ENCODE measurements around the gene PARD3B.

Gene PARD3B

GRCh38 chr2:204771721-204772120 lies 226.4 kb downstream of the PARD3B start:
- H3K9ac ChIP-seq (ENCODE audit: low read length): no peak overlapping the region
- H4K20me1 ChIP-seq (ENCODE audit: low read depth, low read length): no peaks in the 10 kb centered on the region
- no peaks in the 10 kb centered on the region for H3K9me3 ChIP-seq (ENCODE audit: insufficient read depth, low read length)
- H3K9me2 ChIP-seq (replicated peaks; ENCODE audit: insufficient read depth, low read length): no peaks in the 10 kb centered on the region
- no peak overlapping the region for H2AFZ ChIP-seq (ENCODE audit: low read depth, low read length, severe bottlenecking)
- H3K79me2 ChIP-seq (ENCODE audit: insufficient read depth, low read length): no peaks in the 10 kb centered on the region
- no peak overlapping the region for H3K4me3 ChIP-seq (ENCODE audit: insufficient read depth, low read length, poor library complexity, severe bottlenecking)
- H3K4me2 ChIP-seq (ENCODE audit: low read depth, low read length, poor library complexity, severe bottlenecking): no peak overlapping the region
- no peak overlapping the region for H3K27ac ChIP-seq (ENCODE audit: low read depth, low read length)
- no peaks in the 10 kb centered on the region for H3F3A ChIP-seq (ENCODE audit: insufficient read depth)
- H3K36me3 ChIP-seq (ENCODE audit: low read length): no peaks in the 10 kb centered on the region
- no peaks in the 10 kb centered on the region for H3K27me3 ChIP-seq (ENCODE audit: low read length)
- TF ChIP-seq EZH2phosphoT487 (conservative IDR thresholded peaks at IDR 0.05; ENCODE audit: low read length): no peak
- no peak for TF ChIP-seq CTCF (IDR thresholded peaks at IDR 0.05; ENCODE audit: insufficient read depth, low read length, poor library complexity, severe bottlenecking)

- H3K9me2 ChIP-seq (replicated peaks; ENCODE audit: insufficient read depth, low read length): no peaks in the 10 kb centered on the region
- no peak overlapping the region for H3K4me2 ChIP-seq (ENCODE audit: low read depth, low read length, poor library complexity, severe bottlenecking)
- H3K4me3 ChIP-seq (ENCODE audit: insufficient read depth, low read length, poor library complexity, severe bottlenecking): no peak overlapping the region
- TF ChIP-seq EZH2phosphoT487 (conservative IDR thresholded peaks at IDR 0.05; ENCODE audit: low read length): no peak
- no peak for TF ChIP-seq CTCF (IDR thresholded peaks at IDR 0.05; ENCODE audit: insufficient read depth, low read length, poor library complexity, severe bottlenecking)
- no peak overlapping the region for H3K9ac ChIP-seq (ENCODE audit: low read length)
- no peaks in the 10 kb centered on the region for H3F3A ChIP-seq (ENCODE audit: insufficient read depth)
- H3K27me3 ChIP-seq (ENCODE audit: low read length): no peaks in the 10 kb centered on the region
- no peaks in the 10 kb centered on the region for H3K36me3 ChIP-seq (ENCODE audit: low read length)
- H2AFZ ChIP-seq (ENCODE audit: low read depth, low read length, severe bottlenecking): no peak overlapping the region
- H3K27ac ChIP-seq (ENCODE audit: low read depth, low read length): no peak overlapping the region
- H4K20me1 ChIP-seq (ENCODE audit: low read depth, low read length): no peaks in the 10 kb centered on the region
- no peaks in the 10 kb centered on the region for H3K79me2 ChIP-seq (ENCODE audit: insufficient read depth, low read length)
- H3K9me3 ChIP-seq (ENCODE audit: insufficient read depth, low read length): no peaks in the 10 kb centered on the region
These were observed 227.3 kb downstream of the PARD3B start for GRCh38 chr2:204772546-204772945.

- Histone ChIP-seq H3K79me2 (ENCODE audit: insufficient read depth, low read length) (no peaks in the 10 kb centered on the region), H3F3A (ENCODE audit: insufficient read depth) (no peaks in the 10 kb centered on the region), H3K36me3 (ENCODE audit: low read length) (no peaks in the 10 kb centered on the region), H3K4me2 (ENCODE audit: low read depth, low read length, poor library complexity, severe bottlenecking) (no peak overlapping the region), H3K27ac (ENCODE audit: low read depth, low read length) (no peak overlapping the region), H2AFZ (ENCODE audit: low read depth, low read length, severe bottlenecking) (no peak overlapping the region), H4K20me1 (ENCODE audit: low read depth, low read length) (no peaks in the 10 kb centered on the region), H3K9me3 (ENCODE audit: insufficient read depth, low read length) (no peaks in the 10 kb centered on the region), H3K9me2 (replicated peaks; ENCODE audit: insufficient read depth, low read length) (no peaks in the 10 kb centered on the region), H3K27me3 (ENCODE audit: low read length) (no peaks in the 10 kb centered on the region), H3K9ac (ENCODE audit: low read length) (no peak overlapping the region), H3K4me3 (ENCODE audit: insufficient read depth, low read length, poor library complexity, severe bottlenecking) (no peak overlapping the region)
- no peak for TF ChIP-seq EZH2phosphoT487 (conservative IDR thresholded peaks at IDR 0.05; ENCODE audit: low read length)
- no peak for TF ChIP-seq CTCF (IDR thresholded peaks at IDR 0.05; ENCODE audit: insufficient read depth, low read length, poor library complexity, severe bottlenecking)
These were observed 230.5 kb downstream of the PARD3B start for GRCh38 chr2:204775766-204776165.

Measured in SU-DHL-6 (cell line).